SU-DHL-6 (cell line): ENCODE results near the gene UGT1A6.

Experiments
- H2AFZ ChIP-seq: fragments of 200-600 bp; sonication (generic); 2 replicates; pipeline ENCODE4 v1.6.1; 2014; ENCODE audit warnings: low read depth, mild to moderate bottlenecking, moderate library complexity, mixed read lengths, antibody characterized with exemption, low read length; ENCODE audit not compliant: severe bottlenecking
- H3F3A ChIP-seq: fragments of 200-600 bp; shearing (Covaris generic); 2 replicates; pipeline ENCODE4 v1.6.0; 2016; ENCODE audit warnings: antibody characterized with exemption, mild to moderate bottlenecking; ENCODE audit not compliant: insufficient read depth
- H3K27ac ChIP-seq: fragments of 200-600 bp; sonication (generic); 2 replicates; pipeline ENCODE4 v1.5.1; 2016; ENCODE audit warnings: low read depth, mild to moderate bottlenecking, low read length, moderate library complexity, mixed read lengths
- H3K27me3 ChIP-seq: fragments of 200-600 bp; sonication (generic), shearing (Covaris generic); 2 replicates; pipeline ENCODE4 v1.6.0; 2014; ENCODE audit warnings: mild to moderate bottlenecking, low read length
- H3K36me3 ChIP-seq: fragments of 200-600 bp; sonication (generic); 2 replicates; pipeline ENCODE4 v1.6.1; 2014; ENCODE audit warnings: mild to moderate bottlenecking, low read length, mixed read lengths
- H3K4me2 ChIP-seq: fragments of 300-600, 200-600 bp; shearing (Covaris generic), sonication (generic); 2 replicates; pipeline ENCODE4 v1.6.0; 2014; ENCODE audit warnings: low read length, low read depth, mild to moderate bottlenecking; ENCODE audit not compliant: poor library complexity, severe bottlenecking
- H3K4me3 ChIP-seq: fragments of 200-600 bp; sonication (generic); 2 replicates; pipeline ENCODE4 v1.5.1; 2014; ENCODE audit warnings: antibody characterized with exemption, low read length, mild to moderate bottlenecking, mixed read lengths; ENCODE audit not compliant: insufficient read depth, poor library complexity, severe bottlenecking
- H3K79me2 ChIP-seq: fragments of 200-600 bp; sonication (generic); 2 replicates; pipeline ENCODE4 v1.6.1; 2014; ENCODE audit warnings: mild to moderate bottlenecking, low read length, moderate library complexity; ENCODE audit not compliant: insufficient read depth
- H3K9ac ChIP-seq: fragments of 200-600 bp; sonication (generic); 2 replicates; pipeline ENCODE4 v1.7.0; 2014; ENCODE audit warnings: mild to moderate bottlenecking, low read length
- H3K9me2 ChIP-seq: fragments of 200-600 bp; sonication (generic); replicated peaks from 2 replicates; pipeline ENCODE4 v1.6.1; 2014; ENCODE audit warnings: low read length; ENCODE audit not compliant: insufficient read depth
- H3K9me3 ChIP-seq: fragments of 200-600 bp; sonication (generic); 2 replicates; pipeline ENCODE4 v1.6.1; 2014; ENCODE audit warnings: low read length, mixed read lengths; ENCODE audit not compliant: insufficient read depth
- H4K20me1 ChIP-seq: fragments of 200-600 bp; sonication (generic); 2 replicates; pipeline ENCODE4 v1.6.1; 2014; ENCODE audit warnings: low read depth, mild to moderate bottlenecking, antibody characterized with exemption, low read length, moderate library complexity, mixed read lengths
- CTCF ChIP-seq: fragments of 200-600 bp; sonication (generic); IDR thresholded peaks from one replicate; pipeline ENCODE4 v1.5.1; 2017; ENCODE audit warnings: antibody characterized with exemption, mild to moderate bottlenecking, low read length, moderate library complexity; ENCODE audit not compliant: insufficient read depth, poor library complexity, severe bottlenecking
- EZH2phosphoT487 ChIP-seq: fragments of 200-600 bp; sonication (generic), shearing (Covaris generic); conservative IDR thresholded peaks from 2 replicates; pipeline ENCODE4 v1.6.1; 2018; ENCODE audit warnings: mild to moderate bottlenecking, antibody characterized with exemption, low read length, moderate library complexity, mixed read lengths

Gene UGT1A6

GRCh38 chr2:233673896-233674295 is 18.8 kb upstream of the UGT1A6 start:
- Histone ChIP-seq H3K9me2 (no peaks in the 10 kb centered on the region), H3K4me2 (no peak overlapping the region)
- TF ChIP-seq CTCF (no peak), EZH2phosphoT487 (no peak)

GRCh38 chr2:233674314-233674713 is 18.4 kb upstream of the UGT1A6 start:
- H3K4me2 ChIP-seq = no peak overlapping the region
- no peaks in the 10 kb centered on the region for H4K20me1 ChIP-seq
- no peaks in the 10 kb centered on the region for H3K36me3 ChIP-seq
- no peak overlapping the region for H3K9ac ChIP-seq
- no peak overlapping the region for H3K4me3 ChIP-seq
- H3F3A ChIP-seq = no peaks in the 10 kb centered on the region
- no peak for TF ChIP-seq EZH2phosphoT487
- no peak for TF ChIP-seq CTCF
- H2AFZ ChIP-seq = no peak overlapping the region
- H3K9me3 ChIP-seq = no peaks in the 10 kb centered on the region
- no peaks in the 10 kb centered on the region for H3K27me3 ChIP-seq
- H3K79me2 ChIP-seq = no peaks in the 10 kb centered on the region
- H3K27ac ChIP-seq = no peak overlapping the region
- H3K9me2 ChIP-seq = no peaks in the 10 kb centered on the region

More at GRCh38 chr2:233673896-233674295, 18.8 kb upstream of the UGT1A6 start:
- no peak overlapping the region for H3K4me3 ChIP-seq
- H3F3A ChIP-seq = no peaks in the 10 kb centered on the region
- no peaks in the 10 kb centered on the region for H3K9me3 ChIP-seq
- no peaks in the 10 kb centered on the region for H3K79me2 ChIP-seq
- no peaks in the 10 kb centered on the region for H3K36me3 ChIP-seq
- H3K9ac ChIP-seq = no peak overlapping the region
- H2AFZ ChIP-seq = no peak overlapping the region
- no peak overlapping the region for H3K27ac ChIP-seq
- no peaks in the 10 kb centered on the region for H4K20me1 ChIP-seq
- H3K27me3 ChIP-seq = no peaks in the 10 kb centered on the region

GRCh38 chr2:233674995-233675394 is 17.7 kb upstream of the UGT1A6 start:
- H3K27me3 ChIP-seq = no peaks in the 10 kb centered on the region
- no peaks in the 10 kb centered on the region for H3K9me3 ChIP-seq
- H2AFZ ChIP-seq = no peak overlapping the region
- H3K4me2 ChIP-seq = no peak overlapping the region
- no peak overlapping the region for H3K9ac ChIP-seq
- H3K4me3 ChIP-seq = no peak overlapping the region
- H3K79me2 ChIP-seq = no peaks in the 10 kb centered on the region
- H4K20me1 ChIP-seq = no peaks in the 10 kb centered on the region
- H3K9me2 ChIP-seq = no peaks in the 10 kb centered on the region
- H3K27ac ChIP-seq = no peak overlapping the region
- no peaks in the 10 kb centered on the region for H3F3A ChIP-seq
- no peaks in the 10 kb centered on the region for H3K36me3 ChIP-seq
- TF ChIP-seq EZH2phosphoT487 = no peak
- no peak for TF ChIP-seq CTCF

- Histone ChIP-seq H2AFZ (no peak overlapping the region), H3K79me2 (no peaks in the 10 kb centered on the region), H3K4me2 (no peak overlapping the region), H3K27ac (no peak overlapping the region), H4K20me1 (no peaks in the 10 kb centered on the region), H3K27me3 (no peaks in the 10 kb centered on the region), H3K4me3 (no peak overlapping the region), H3K9ac (no peak overlapping the region), H3K36me3 (no peaks in the 10 kb centered on the region), H3K9me2 (no peaks in the 10 kb centered on the region), H3K9me3 (no peaks in the 10 kb centered on the region), H3F3A (no peaks in the 10 kb centered on the region)
- TF ChIP-seq EZH2phosphoT487 = no peak
- TF ChIP-seq CTCF = no peak
These were observed 16.6 kb upstream of the UGT1A6 start for GRCh38 chr2:233676046-233676445.
